ENCODE measurements around the gene HOXB2. TPM values are rescaled to one million over a fixed set of nuclear protein-coding genes. Genes with fewer than 3 reads are reported as not detected.

Gene HOXB2
- total and polyA plus RNA-seq, 2 of the 8 experiments (the other 6 are each of a cell fraction or from before 2014, with no cell fraction given), result not detected

DNA sequence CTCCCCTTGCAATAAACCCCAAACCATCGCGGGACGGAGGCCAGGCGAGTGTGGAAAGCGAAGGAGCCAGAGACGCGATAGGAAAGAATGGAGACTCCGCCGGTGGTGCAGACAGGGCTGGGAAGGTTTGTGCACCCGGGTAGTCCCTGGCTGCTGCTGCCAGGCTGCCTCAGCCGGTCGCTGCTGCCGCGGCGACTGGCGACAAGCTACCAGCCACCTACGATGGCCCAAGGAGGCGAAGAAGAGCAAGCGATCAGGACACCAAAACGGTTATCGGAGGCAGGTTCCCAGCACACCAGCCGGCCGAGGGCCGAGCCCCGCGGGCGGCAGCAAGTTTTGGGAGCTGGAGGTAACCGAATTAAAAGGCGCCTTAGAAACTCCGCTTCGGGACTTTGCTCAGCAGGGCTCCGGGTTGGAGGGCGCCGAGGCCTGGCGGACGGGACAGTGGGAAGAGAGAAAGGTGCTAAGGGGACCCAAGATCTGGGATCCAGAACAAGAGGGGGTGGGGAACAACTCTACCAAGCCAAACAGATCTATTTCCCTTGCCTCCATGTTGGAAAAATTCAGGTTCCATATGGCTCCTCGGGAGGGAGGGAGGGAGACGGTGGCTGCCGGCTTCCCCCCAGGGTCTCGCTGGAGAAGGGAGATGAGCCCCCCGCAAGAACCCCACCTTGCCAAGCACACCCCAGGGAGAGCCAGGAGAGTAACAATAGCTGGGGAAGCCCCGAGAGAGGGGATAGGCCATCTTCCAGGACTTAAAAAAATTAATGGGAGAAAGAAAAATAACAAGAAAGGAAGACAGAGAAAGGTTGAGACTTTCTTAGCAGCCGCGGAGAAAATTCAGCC, 9.7 kb upstream of the HOXB2 start:
- no peaks in the 10 kb centered on the region; the same call in 1 of the 2 replicates for H3K23me2 ChIP-seq (ENCODE audit: low read depth, low read length)
- no peak overlapping the region for H3K27ac ChIP-seq (ENCODE audit: low read depth, low read length)
- H3K4ac ChIP-seq (replicated peaks; ENCODE audit: insufficient read length, low read depth, low read length), result no peak overlapping the region
- H2BK15ac ChIP-seq (ENCODE audit: low read length), result peak overlapping the region; percentile 81; the same call in 1 of the 2 replicates
- no peaks in the 10 kb centered on the region for H3K79me1 ChIP-seq (ENCODE audit: low read depth, low read length)
- no peak overlapping the region for H4K8ac ChIP-seq (ENCODE audit: extremely low read depth, insufficient read depth, low read length)
- H3K4me1 ChIP-seq (replicated peaks in 1 of 4; ENCODE audit: control insufficient read depth in 3 of 4, insufficient read depth in 4 of 4, low read length in 3 of 4), result peaks cover 0 to 15% (median 8%) of the 10 kb centered on the region in 4 experiments; a peak in 5 of 7 replicates
- CTCF ChIA-PET (ENCODE audit: partially characterized antibody), result interaction anchor here (0.7 to 4.0 kb wide), 11 partner anchors 8 to 203 kb away, joined by 3 to 18 read pairs (median 3); partner anchors contain the start of genes HOXB5 and HOXB9
- H2BK20ac ChIP-seq (ENCODE audit: low read length), result no peak overlapping the region
- 0 out of 8 replicates have a peak overlapping the region, but pooled peaks of 1 of the 4 experiments have one; percentile 25 for H3K4me3 ChIP-seq (ENCODE audit: extremely low read depth in 1 of 4, insufficient read depth in 2 of 4, low read depth in 3 of 4, low read length in 4 of 4)
- 6% methylated on average over 37 of the region's 44 CpGs; no CpG with 5 or more reads in 1 of the 2 experiments for WGBS, 2 experiments (ENCODE audit: extremely low coverage in 1 of 2, insufficient coverage in 1 of 2, insufficient read length in 1 of 2, insufficient replicate concordance in 2 of 2, low coverage in 1 of 2, low lambda C conversion rate in 2 of 2, missing lambda C conversion rate in 1 of 2)
- no peaks in the 10 kb centered on the region for H3K79me2 ChIP-seq (ENCODE audit: control insufficient read depth in 1 of 2, insufficient read depth in 2 of 2, low read length in 2 of 2)
- H4K20me1 ChIP-seq (replicated peaks in 1 of 2; ENCODE audit: control insufficient read depth in 1 of 2, insufficient read depth in 2 of 2, low read length in 2 of 2), result peaks cover 26 to 35% of the 10 kb centered on the region in 2 experiments
- no peak overlapping the region for H2BK120ac ChIP-seq (replicated peaks; ENCODE audit: low read depth, low read length)
- POLR2A ChIA-PET (ENCODE audit: partially characterized antibody), result interaction anchor here (1.1 kb wide), 1 partner anchor 13 kb away, joined by 3 read pairs; no protein-coding TSS in a partner anchor
- no peak overlapping the region for H4K5ac ChIP-seq (ENCODE audit: insufficient read length, low read depth, low read length)
- H2AFZ ChIP-seq (ENCODE audit: low read length), result no peak overlapping the region
- peak overlapping the region; percentile 24 to 44; a peak in 3 of 4 replicates for H3K4me2 ChIP-seq (ENCODE audit: insufficient read depth in 1 of 2, low read depth in 2 of 2, low read length in 2 of 2)
- peak overlapping the region; percentile 87; the same call in 1 of the 2 replicates for H2BK12ac ChIP-seq (ENCODE audit: low read depth, low read length)
- no peak overlapping the region for H4K91ac ChIP-seq (replicated peaks; ENCODE audit: insufficient read length, low read length)
- DNase-seq (ENCODE audit: low read depth in 1 of 2, low spot score in 2 of 2) (no peak), FAIRE-seq (no peak)
- peaks cover 98 to 100% (median 99%) of the 10 kb centered on the region in 4 experiments for H3K27me3 ChIP-seq (replicated peaks in 1 of 4; ENCODE audit: control insufficient read depth in 3 of 4, extremely low read depth in 1 of 4, insufficient read depth in 3 of 4, low read length in 3 of 4)
- H3K18ac ChIP-seq (ENCODE audit: extremely low read depth, low read length), result no peak overlapping the region
- H2BK5ac ChIP-seq (ENCODE audit: low read depth, low read length), result no peak overlapping the region
- no peak overlapping the region for H3K23ac ChIP-seq (ENCODE audit: insufficient read length)
- H3K56ac ChIP-seq (replicated peaks; ENCODE audit: insufficient read length, low read depth, low read length), result no peak overlapping the region
- TF ChIP-seq CTBP2 (IDR thresholded peaks at IDR 0.05; ENCODE audit: borderline replicate concordance, insufficient read depth, insufficient read length, low read length) (peak; percentile 41), TAF7 (optimal IDR thresholded peaks at IDR 0.05; ENCODE audit: borderline replicate concordance, low read depth, low read length) (no peak), CBX8 (IDR thresholded peaks at IDR 0.05; ENCODE audit: borderline replicate concordance, low read depth, low read length) (peak; percentile 83), YY1 (IDR thresholded peaks at IDR 0.05; ENCODE audit: low read depth, low read length) (peak; percentile 8; the same call in 1 of the 2 replicates), EZH2 (IDR thresholded peaks at IDR 0.05; ENCODE audit: low read depth, low read length, severe bottlenecking) (peak; percentile 100), RNF2 (IDR thresholded peaks at IDR 0.05; ENCODE audit: borderline replicate concordance, low read depth, low read length, missing control alignments, poor library complexity, severe bottlenecking) (peak; percentile 99), MAFK (IDR thresholded peaks at IDR 0.05; ENCODE audit: low read depth, low read length) (no peak), PHF8 (conservative IDR thresholded peaks at IDR 0.05; ENCODE audit: low read depth, low read length) (no peak), SUZ12 (IDR thresholded peaks at IDR 0.05; ENCODE audit: low read length) (peak; percentile 99)
- H3K36me3 ChIP-seq (ENCODE audit: control insufficient read depth in 2 of 4, insufficient read depth in 4 of 4, low read length in 3 of 4), result peaks cover 0 to 3% (median 0%) of the 10 kb centered on the region in 4 experiments; a peak in 1 of 8 replicates
- H3K14ac ChIP-seq (ENCODE audit: insufficient read length), result no peak overlapping the region
- H3K9ac ChIP-seq (replicated peaks in 1 of 4; ENCODE audit: extremely low read depth in 1 of 4, low read depth in 3 of 4, low read length in 3 of 4), result no peak overlapping the region
- no peak overlapping the region for H2AK5ac ChIP-seq (ENCODE audit: low read depth, low read length)
- no peaks in the 10 kb centered on the region for H3K9me3 ChIP-seq (ENCODE audit: insufficient read depth in 2 of 2, low read depth in 1 of 2, low read length in 1 of 2)
